HG03432 (cell line): ENCODE data around the gene HOXB8.

Experiments used
- ATAC-seq: cut with Tn5 transposase; IDR thresholded peaks from one replicate; pipeline ENCODE4 v1.9.1; 2021; ENCODE audit warnings: mild to moderate bottlenecking, moderate library complexity; ENCODE audit not compliant: unreplicated experiment

HOXB8 gene

DNA sequence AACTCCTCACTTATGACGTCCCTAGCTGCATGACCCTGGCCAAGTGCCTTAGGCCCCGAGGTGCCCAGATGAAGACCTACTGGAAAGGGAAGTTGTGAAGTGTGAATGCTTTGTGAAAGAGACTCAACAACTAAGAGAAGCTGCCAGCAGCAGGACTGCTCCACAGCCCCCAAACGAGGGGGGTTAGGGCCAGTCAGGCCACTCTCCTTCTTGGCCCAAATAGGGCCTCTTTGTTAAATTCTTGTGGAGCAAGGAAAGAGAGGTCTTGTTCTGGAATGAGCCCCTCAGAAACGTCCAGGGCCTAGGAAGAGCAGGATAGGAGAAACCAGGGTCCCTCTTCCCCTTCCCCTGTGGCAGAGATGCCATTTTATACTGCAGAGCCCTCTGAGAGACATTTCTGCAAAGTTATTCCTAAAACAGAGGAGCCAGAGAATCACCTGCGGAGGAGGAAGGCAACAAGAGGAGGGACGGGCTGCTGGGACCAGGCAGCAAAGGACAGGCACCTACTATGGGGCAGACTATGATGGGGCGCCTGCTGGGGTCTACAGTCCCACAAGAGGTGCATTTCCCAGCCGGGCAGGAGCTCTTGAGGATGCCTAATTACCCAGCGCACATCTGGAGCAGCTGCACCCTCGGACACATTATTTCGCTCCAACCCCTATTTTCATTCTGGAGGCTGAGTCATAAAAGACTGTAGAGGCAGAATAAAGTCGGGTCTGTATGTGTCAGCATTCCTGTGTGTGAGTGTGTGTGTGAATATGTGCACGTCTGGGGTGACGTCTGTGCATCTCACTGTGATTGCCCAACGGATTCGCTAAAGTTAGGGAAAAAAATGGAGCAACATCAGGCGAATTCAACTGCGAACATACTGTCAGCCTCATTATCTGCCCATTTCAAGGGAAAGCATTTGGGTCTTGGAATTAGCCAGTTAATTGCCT is 22.5 kb upstream of the HOXB8 start:
- ATAC-seq = no peak

DNA sequence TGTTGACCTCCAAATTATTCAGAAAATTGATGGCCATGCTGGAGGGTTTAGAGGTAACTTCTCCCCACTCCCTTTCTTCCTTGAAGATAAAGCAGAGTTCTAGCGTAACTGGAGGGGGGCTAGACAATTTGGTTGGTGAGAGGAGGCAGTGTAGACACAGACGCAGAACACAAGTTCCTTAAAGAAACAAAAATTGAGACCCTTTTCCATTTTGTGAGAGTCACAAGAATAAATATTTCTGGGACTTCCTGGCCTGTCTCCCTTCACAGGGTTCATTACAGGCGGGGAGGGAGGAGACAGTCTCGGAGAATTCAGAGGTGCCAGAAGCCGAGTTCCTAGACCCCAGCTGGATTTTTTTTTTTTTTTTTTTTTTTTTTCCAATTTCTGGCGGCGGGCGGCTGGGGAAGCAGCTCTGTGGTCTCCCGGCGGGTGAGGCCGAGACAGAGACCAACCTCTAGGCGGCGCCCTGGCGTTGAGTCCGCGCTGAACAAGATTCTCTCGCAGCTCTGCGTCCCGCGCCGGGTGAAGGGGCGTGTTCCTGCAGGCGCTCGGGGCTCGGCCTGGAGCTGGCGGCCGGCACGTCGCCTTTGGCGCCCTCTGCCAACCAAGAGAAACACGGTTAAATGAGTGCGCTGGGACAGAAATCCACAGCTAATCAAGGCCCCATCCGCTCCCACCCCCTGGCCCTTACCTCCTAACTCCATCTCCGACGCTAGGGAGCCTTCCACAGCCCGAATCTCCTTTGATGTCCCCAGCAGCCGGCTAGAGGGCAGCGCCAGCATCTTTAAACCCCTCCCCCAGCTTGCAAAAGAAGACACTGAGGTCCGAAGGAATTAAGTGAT is 21.3 kb upstream of the HOXB8 start:
- no peak for ATAC-seq

DNA sequence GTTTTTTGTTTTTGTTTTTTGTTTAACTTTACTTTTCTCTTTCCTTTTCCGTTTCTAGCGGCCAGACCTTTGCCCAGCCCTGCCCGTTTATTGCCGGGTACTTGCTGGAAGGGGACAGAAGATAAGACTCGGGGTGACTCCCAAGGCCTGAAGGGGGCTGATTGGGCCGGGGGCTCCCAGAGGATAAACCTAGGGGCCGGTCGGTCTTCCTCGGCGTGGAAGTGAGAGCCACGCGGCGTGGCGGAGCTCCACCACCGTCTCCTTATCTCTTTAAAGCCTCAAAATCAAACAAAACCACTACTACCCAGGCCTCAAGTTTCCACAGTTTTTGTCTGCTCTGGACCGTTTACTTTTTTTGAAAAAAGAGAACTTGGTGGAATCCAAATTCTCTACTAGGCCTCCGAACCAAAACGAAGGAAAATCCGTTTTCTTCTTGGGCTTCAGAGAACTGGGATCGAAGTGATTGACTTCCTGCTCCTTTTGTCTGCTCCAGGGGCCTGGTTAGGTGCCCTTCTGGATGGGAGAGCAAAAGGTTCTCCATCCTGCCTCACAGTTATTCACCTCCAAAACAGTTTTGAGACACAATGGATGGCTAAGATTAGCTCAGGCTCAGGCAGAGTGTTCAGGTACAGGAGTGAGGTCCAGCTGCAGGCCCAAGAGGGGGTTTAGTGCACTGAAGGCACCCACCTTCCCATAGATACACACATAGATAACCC is 19.6 kb upstream of the HOXB8 start:
- no peak for ATAC-seq

DNA sequence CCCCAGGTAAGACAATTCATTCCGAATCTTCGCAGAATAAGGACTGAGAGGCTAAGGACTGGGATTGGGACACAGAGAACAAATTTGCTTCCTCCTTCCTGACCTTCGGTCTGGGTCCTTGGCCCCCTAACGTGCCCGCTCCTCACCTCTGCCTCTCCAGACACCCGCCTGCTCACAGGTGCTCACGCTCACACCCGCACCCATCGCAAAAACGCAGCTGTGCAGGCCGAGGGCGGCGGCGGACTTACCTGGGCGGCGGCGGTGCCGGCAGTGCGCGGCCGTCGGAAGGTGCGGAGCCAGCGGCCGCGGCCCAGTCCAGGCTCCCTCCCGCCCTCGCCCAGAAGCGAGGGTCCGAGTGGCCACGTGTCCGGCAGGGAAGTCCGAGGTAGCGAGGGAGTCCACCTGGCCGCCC is 18.2 kb upstream of the HOXB8 start:
- no peak for ATAC-seq

DNA sequence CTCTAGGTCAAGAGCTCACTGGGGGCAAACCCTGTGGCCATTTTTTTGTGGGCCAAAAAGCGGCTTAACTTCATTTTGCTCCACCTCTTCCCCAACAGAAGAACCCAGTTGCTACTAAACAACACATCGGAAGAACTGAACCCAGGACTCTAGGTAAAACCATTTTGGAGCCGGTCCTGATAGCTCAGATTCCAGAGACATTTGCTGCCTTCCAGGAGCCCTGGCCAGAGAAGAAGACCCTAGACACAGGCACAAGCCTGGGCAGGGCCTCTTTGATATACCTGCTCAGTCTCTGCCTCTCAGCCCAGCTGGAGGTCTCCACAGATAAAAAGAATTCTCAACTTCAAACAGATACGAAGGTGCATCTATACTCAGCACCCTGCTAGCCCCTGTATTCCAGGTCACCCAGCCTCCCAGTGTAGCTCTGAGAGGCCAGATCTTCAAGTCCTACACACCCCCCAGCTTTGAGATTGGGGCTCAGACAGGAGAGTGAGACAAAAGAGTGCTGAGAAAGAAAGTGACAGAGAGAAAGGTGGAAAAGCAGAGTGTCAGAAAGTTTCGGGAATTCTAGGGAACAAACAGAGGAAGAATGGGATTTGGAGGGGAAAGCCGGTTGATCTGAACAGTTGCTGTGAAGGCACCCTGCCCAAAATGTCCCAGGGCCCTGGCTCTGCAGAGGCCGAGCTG is 17.6 kb upstream of the HOXB8 start:
- ATAC-seq = no peak

DNA sequence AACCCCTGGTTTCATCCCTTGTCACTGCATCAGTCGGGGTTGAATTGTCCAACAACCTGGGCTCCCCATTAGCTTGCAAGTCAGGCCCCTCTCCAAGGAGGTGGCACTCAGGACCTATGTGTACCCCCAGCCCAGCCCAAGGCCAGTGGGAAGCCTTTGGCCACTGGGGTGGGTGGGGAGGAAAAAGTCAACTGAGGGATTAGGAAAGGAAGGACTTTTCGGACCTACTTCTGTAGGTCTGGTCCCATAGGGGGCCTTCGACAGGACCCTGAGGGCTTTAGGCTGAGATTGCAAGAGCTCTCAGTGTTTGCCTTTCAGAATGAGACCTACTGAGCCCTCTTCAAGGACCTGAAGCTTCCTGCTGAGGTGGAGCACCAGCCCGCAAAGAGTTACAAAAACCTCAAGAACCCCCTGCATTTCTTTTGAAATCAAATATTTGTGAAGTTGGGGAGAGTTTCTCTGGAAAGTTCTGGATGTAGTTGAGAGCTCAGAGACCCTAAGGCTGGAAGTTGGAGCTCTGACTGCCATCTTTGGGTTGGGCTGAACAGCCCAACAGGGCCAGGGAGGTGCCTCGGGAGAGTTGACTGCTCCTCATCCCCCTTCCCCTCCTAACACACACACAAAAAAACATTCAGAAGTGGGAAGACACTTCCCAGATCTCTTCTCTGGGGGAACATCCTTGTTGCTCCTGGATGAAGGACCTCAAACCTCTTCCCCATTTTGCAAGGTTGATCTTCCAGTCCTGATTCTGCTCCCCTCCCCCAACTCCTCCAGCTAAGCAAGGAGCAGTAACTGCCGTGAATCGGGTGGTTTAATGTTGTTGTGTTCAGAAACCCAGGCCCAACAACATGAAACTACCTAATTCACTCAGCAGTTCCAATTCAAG is 16.8 kb upstream of the HOXB8 start:
- no peak for ATAC-seq

DNA sequence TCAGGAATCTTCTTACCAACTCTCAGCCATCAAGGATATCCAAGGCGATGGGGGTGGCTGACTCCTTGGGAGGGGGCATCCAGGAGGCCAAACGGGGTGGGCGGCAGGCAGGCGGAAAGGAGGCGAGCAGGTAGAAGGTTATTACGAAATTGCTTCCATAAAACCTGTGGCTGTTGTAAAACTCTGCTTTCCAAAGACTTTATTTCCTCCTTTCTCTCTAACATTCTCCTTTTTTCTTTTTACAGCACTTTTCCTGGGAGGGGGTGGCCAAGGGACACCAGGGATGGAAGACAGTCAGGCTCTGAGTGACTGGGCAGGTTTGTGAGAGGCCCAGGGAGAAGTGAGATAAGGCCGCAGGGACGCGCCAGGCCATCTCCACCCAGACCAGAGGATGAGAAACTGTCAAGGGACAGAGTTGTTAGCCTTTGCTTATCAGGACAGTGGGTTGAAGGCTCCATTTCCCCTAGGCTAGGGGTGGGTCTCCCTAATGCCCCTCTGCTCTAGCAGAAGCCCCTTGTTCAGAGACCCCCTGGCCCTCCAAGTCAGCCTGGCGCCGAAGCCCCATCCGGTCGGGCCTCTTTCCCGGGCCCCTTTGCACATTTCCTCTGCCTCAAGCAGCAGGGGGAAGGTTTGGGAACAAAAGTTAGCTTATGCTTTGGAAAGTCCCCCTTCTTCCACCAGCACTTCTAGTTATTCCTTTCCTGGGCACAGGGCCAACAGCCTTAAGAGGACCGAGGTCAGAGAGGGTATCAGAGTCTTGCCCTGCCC is 16.0 kb upstream of the HOXB8 start:
- ATAC-seq = no peak

DNA sequence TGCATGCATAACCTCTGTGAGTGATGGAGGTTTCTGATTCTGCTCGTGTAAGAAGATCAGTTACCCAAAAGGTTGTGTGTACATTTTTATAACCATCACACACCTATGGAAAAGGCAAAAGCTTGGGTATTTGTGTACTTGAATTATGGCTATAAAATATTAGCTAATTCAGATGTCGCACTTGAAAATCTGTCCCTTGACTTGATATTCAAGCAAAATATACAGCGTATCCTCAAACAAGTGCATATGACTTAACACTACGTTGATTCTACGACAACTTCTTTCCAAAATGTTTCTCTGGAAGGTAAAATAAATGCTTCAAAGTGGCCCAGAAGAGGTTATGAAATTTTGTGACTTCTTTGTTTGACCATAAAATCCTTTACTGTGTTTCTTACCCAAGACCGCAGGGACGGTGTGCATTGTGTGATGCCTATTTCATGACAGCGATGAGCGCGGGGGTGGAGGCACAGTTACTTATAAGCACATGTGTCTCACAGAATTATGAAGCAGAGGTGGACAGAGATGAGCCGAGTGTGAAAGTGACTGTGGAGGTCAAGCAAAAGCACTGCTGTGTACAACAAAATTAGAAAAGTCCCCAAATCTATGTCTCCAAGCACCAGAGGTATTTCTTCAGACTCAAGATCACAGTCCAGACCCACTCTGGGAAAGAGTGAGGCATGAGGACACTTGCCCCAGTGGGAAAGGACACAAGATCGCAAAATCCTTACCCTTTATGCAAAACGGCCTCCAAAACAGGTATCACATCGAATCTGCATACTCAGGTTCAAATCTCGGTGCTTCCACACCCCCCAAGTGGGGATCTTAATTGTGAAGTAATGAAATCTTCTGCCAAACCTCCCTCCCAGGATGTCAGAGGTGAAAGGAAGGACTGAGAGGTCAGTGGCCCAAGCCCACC is 15.2 kb upstream of the HOXB8 start:
- ATAC-seq = no peak

DNA sequence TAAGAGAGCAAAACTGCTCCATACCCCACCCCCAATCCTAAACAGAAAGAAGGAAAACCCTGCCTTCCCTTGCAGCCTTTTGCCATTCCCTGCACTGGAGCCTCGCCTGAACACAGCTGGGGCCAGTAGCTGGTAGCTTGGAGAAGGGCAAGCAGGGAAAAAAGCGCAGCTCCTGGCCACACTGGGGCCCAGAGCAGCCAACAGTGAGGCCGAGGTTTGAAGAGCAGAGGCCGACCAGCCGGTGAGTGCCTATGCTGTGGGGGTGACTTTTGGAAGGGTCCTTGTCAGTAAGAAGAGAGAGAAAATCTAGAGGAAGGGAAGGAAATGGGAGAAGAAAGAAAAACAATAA is 14.3 kb upstream of the HOXB8 start:
- ATAC-seq = no peak

DNA sequence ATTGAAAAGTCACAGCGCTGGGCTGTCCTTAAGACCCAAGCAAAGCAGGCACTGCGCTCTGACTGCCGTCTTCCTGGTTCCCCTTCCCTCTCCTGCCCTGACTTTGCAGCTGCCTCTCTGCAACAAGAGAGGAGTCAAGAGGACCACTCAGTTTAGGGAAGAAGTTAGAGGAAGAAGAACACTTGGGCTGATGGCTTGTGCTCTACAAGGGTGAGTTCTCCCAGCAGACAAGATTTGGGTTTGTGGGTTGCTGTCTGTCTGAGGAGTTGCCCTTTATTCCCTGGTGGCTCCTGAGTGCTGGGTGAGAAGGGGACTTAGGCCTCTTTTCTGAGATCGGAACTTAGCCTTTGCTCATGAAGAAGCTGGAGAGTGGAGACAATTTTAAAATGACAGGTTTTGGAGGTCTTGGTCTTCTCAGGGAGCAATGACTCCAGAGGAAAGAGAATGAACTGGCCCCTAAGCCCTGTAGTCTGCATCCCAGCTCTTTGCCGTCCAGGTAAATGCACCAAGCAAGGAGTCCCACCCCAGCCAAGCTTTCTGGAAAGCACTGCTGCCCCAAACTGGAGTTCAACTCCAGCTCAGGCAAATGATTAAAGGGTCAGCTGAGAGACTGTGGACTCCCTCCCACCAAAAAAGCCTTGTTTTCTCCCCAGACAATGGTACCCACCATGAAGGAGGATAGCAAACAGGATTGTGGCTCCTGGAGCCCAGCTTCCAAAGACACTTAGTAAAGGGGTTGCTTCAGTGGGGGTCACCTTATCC is 13.7 kb upstream of the HOXB8 start:
- no peak for ATAC-seq

DNA sequence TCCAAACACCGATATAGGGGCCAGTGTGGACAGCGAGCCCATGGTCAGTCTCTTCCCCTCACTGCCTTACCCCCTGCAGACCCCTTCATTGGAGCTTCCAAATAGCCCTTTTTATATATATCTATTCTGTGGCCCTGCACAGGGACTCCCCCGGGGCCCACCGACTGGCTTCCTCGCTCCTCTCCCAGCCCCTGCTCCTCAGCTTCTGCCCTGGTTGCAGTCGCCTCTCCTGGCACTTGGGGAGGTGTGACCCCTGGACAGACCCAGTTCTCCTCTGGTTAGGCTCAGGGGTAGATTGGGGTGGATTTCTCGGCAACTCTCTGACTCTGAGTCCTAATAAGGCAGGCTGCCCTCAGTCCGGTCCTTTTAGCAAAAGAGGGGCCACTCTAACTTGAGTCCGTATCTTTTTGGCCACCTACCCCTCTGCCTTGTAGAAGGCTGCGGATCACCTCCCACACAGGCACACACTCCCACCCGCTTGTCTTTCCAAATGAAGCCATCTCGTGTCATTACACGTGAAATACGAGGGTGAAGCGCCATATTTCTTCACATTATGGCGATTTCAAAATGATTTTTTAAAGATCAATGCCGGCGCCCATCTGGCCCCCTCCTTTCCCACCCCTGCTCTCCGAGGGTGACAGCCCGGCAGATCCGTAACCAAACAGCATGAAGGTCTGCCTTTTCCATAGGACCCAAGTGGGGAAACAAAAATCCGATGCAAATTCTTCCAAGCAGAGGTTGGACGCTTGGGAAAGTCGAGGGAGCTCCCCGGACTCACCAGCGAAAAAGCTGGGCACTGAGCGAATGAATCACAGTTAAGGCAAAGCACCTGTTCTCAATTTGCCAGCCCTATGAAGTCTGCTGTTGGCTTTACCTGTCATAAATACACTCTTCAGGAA is 12.8 kb upstream of the HOXB8 start:
- ATAC-seq = no peak

DNA sequence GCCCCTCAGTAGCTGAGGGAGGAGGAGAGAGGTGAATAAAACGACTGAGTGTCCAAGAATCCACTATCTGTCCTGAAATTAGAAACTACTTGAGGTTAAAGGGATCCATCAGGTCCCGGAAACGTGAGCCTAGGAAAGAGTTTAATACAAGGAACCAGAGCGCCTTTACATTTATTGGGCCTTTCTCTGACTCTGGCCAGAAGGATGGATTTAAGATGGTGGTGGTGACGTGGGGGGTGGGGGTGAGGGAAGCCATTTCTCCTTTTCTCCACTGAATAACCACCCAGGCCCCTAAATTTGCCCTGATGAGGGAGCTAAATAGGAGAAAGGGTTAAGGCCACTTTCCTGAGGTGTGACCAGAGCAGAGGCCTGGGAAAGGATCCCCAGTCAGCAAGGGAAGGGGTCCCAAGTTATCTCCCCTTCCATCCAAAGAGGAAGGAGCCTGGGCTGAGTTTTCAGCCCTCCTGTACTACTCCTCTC is 12.1 kb upstream of the HOXB8 start:
- ATAC-seq = no peak

DNA sequence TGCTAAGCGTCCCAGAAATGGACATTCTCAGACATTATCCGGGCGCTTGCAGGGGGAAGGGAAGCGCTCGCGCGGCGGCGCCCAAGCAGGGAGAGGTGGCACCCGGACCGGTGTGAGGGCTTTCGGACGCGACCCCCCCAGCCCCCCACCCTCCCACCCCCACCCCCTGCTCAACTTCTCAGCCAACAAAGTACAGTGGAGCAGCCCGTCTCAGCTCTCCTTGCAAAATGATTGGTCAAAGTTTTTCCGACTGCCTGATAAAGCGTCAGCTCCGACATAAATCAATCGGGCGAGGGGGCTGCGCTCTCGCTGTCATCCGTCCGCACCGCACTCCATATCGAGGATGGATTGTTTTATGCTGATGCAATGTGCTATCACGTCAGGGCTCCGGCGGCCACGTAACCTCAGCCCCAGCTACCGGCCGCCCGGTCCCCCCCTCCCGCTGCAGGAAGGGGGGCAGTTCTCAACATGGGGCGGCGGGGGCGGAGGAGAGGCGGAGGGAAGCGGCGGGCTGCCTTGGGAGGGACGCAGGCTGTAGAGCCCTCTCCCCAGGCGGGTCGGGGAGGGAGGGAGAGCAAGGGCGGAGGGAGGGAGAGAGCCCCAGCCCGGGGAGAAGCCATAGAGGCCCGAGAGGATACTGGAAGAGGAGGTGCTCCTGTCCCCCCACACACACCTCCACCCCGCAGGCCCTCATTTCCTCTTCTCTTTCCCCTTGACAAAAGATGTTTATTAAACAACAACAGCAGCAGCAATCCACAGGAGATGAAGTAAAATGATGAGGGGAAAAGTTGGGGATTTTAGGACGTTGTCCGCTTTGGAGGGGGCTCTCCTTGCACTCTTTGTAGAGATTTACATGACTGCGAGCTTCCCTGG is 11.4 kb upstream of the HOXB8 start, which contains the start of gene HOXB9:
Gene HOXB9 (minus strand): TSS at position 114 of the 873 bp plus-strand sequence. CDS start 89 bp downstream, at position 25.
- ATAC-seq = no peak

DNA sequence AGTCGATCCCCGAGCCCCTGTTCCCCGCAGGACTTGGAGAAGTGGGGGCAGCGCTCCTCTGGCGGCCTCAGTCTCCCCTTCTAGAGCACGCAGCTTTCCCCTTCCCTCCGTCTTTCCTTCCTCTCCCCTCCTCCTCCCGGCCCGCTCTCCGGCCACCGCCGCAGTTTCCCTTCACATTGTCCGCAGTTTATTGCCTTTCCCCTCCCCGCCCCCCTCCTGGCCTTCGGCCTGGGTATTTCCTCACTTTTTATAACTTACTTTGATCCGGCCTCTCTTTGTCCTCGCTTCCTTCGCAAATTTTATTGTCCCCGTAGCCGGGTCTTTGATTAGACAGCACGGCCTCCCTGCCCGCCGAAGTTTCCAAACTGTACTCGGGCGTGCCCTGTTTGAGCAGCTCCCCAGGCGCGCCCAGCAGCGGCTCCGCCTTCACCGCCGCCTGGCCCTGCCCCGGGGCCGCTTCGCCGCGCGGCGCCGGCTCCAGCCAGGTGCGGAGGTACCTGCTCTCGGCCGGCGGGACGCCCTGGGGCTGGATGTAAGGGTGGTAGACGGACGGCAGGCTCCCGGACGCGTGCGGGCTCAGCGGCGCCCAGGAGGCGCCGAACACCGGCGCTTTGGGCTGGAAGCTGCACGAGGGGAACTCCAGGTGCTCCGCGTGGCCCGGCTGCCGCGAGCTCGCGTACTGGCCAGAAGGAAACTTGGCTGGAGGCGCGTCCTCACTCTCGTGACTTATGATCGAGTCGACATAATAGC is 10.6 kb upstream of the HOXB8 start:
- ATAC-seq = no peak
